ENCODE data around the gene GRK1.

- TF ChIP-seq FOXM1 (CRISPR knock-in tag; IDR thresholded peaks at IDR 0.05) (no peak), BATF2 (CRISPR knock-in tag; IDR thresholded peaks at IDR 0.05) (no peak), ZNF503 (CRISPR knock-in tag; IDR thresholded peaks at IDR 0.05) (no peak), CTCF (CRISPR knock-in tag; IDR thresholded peaks at IDR 0.05) (no peak), PLRG1 (conservative IDR thresholded peaks at IDR 0.05) (no peak), ZNF24 (IDR thresholded peaks at IDR 0.05) (no peak), E2F1 (CRISPR knock-in tag; IDR thresholded peaks at IDR 0.05) (no peak), EP300 (IDR thresholded peaks at IDR 0.05; ENCODE audit: low read depth in 2 of 2, low read length in 2 of 2) (no peak), EP300 (CRISPR knock-in tag; IDR thresholded peaks at IDR 0.05; ENCODE audit: borderline replicate concordance) (no peak), MAFK (conservative IDR thresholded peaks at IDR 0.05 in 1 of 2, IDR thresholded peaks at IDR 0.05 in 1 of 2; ENCODE audit: low read length in 2 of 2) (no peak), NFATC3 (CRISPR knock-in tag; IDR thresholded peaks at IDR 0.05) (no peak), THAP7 (CRISPR knock-in tag; IDR thresholded peaks at IDR 0.05) (no peak), KIAA2018 (CRISPR knock-in tag; IDR thresholded peaks at IDR 0.05; ENCODE audit: borderline replicate concordance) (no peak), ZBTB21 (CRISPR knock-in tag; IDR thresholded peaks at IDR 0.05) (no peak), SOX6 (IDR thresholded peaks at IDR 0.05) (no peak), SOX6 (CRISPR knock-in tag; IDR thresholded peaks at IDR 0.05) (no peak)
Measured at GRCh38 chr13:113771709-113772331, 104.8 kb downstream of the GRK1 start.

Measured in HepG2 (cell line).